A204.1 (cell line): ENCODE results near the gene R3HDM2.
"Not testable (repeated sequence)": the region's sequence is repeated elsewhere in the genome, so short reads cannot be mapped to it uniquely, and the experiment has no call there.

Source experiments
- FAIRE-seq: peaks from 2 replicates; lab custom pipeline; 2012; peaks lifted over from hg19 to GRCh38; lab: Jason Lieb, UNC

Gene R3HDM2

DNA sequence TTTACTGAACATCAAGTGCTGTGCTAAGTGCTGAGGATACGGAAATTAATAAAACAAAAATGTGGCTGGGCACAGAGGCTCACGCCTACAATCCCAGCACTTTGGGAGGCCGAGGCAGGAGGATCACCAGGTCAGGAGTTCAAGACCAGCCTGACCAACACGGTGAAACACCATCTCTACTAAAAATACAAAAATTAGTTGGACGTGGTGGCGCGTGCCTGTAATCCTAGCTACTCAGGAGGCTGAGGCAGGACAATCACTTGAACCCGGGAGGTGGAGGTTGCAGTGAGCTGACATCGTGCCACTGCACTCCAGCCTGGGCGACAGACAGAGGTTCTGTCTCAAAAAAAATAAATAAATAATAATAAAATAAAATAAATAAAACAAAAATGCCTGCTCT, 3.9 kb downstream of the R3HDM2 start:
- FAIRE-seq = not testable (repeated sequence)

- no peak for FAIRE-seq
These were observed 10.4 kb downstream of the R3HDM2 start for GRCh38 chr12:57420482-57420881.

- FAIRE-seq = no peak
These were observed 11.3 kb downstream of the R3HDM2 start for GRCh38 chr12:57419495-57419894.

- FAIRE-seq = no peak
These were observed 12.6 kb downstream of the R3HDM2 start for GRCh38 chr12:57418255-57418654.

GRCh38 chr12:57416039-57416996, 14.5 kb downstream of the R3HDM2 start:
- no peak for FAIRE-seq

GRCh38 chr12:57415088-57415487, 15.8 kb downstream of the R3HDM2 start:
- FAIRE-seq = no peak

DNA sequence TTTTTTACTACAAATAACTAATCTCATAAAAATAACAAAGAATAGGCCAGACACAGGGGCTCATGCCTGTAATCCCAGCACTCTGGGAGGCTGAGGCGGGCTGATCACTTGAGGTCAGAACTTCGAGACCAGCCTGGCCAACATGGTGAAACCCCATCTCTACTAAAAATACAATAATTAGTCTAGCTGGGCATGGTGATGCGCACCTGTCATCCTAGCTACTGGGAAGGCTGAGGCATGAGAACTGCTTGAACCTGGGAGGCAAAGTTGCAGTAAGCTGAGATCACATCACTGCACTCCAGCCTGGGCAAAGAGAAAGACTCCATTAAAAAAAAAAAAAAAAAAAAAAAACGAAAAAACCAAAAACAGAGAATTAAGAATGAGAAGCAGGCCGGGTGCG, 16.7 kb downstream of the R3HDM2 start:
- FAIRE-seq = not testable (repeated sequence)

DNA sequence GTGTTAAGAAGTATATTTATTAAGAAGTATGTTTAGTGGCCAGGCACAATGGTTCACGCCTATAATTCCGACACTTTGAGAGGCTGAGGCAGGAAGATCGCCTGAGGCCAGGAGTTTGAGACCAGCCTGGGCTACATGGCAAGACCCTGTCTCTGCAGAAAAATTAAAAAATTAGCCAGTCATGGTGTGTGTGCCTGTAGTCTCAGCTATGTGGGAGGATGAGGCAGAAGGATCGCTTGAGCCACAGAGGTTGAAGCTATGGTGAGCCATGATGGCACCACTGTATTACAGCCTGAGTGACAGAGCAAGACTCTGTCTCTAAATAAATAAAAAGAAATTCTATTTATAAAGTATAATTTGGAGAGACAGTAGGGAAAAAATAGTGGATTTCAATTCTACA, 20.3 kb downstream of the R3HDM2 start:
- no peak for FAIRE-seq

GRCh38 chr12:57404966-57405640, 25.7 kb downstream of the R3HDM2 start:
- FAIRE-seq = no peak

DNA sequence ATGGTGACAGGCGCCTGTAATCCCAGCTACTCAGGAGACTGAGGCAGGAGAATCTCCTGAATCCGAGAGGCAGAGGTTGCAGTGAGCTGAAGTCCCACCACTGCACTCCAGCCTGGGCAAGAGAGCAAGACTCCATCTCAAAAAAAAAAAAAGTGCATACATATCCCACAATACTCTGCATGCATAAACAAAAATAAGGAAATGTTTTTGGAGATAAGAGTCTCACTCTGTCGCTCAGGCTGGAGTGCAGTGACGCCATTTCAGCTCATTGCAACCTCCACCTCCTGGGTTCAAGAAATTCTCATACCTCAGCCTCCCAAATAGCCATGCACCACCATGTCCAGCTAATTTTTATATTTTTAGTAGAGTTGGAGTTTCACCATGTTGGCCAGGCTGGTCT, 28.7 kb downstream of the R3HDM2 start:
- not testable (repeated sequence) for FAIRE-seq

DNA sequence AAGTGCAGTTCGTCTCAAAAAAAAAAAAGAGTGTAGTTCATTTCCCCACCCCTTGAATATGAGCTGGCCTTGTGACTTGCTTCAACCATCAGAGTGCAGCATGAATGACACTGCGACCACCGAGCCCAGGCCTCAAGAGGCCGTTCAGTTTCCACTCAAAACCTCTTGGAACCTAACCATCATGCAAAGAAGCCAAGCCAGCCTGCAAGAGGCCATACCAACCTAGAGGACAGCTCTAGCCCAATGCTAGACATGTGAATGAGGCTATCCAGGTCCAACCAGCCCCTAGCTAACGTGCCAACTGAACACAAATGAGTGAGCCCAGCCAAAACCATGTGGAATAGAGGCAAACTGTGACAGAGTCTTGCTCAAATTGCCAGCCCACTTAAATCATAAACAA, 29.7 kb downstream of the R3HDM2 start:
- FAIRE-seq = no peak

DNA sequence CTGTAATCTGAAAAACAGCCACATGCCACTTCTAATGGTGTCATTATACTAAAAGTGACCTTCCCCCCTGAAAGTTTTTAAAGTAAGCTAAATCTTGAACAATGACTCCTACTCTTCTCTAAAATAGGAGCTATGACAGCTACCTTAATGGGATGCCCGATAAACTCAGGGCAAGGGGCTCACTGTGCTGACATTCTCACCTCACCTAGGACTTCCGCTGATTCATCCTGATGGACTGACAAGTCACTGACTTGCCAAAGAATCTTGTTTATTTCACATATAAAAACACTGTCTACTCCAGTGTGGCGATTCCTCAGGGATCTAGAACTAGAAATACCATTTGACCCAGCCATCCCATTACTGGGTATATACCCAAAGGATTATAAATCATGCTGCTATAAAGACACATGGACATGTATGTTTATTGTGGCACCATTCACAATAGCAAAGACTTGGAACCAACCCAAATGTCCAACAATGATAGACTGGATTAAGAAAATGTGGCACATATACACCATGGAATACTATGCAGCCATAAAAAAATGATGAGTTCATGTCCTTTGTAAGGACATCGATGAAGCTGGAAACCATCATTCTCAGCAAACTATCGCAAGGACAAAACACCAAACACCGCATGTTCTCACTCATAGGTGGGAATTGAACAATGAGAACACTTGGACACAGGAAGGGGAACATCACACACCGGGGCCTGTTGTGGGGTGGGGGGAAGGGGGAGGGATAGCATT, 31.0 kb downstream of the R3HDM2 start:
- not testable (repeated sequence) for FAIRE-seq

GRCh38 chr12:57397441-57397840, 33.4 kb downstream of the R3HDM2 start:
- FAIRE-seq = no peak

GRCh38 chr12:57395121-57395520, 35.7 kb downstream of the R3HDM2 start:
- no peak for FAIRE-seq

- FAIRE-seq = no peak
These were observed 40.7 kb downstream of the R3HDM2 start for GRCh38 chr12:57390174-57390573.

GRCh38 chr12:57389033-57389432, 41.8 kb downstream of the R3HDM2 start:
- no peak for FAIRE-seq

GRCh38 chr12:57388425-57388824, 42.4 kb downstream of the R3HDM2 start:
- FAIRE-seq = no peak

DNA sequence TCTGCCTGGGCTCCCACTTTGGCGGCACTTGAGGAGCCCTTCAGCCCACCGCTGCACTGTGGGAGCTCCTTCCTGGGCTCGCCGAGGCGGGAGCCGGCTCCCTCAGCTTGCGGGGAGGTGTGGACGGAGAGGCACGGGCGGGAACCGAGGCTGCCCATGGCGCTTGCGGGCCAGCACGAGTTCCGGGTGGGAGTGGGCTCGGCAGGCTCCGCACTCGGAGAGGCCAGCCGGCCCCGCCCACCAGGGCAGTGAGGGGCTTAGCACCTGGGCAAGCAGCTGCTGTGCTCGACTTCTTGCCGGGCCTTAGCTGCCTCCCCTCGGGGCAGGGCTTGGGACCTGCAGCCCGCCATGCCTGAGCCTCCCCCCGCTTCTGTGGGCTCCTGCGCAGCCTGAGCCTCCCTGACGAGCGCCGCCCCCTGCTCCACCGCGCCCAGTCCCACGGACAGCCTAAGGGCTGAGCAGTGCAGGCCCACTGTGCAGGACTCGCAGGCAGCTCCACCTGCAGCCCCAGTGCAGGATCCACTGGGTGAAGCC, 44.6 kb downstream of the R3HDM2 start:
- no peak for FAIRE-seq

DNA sequence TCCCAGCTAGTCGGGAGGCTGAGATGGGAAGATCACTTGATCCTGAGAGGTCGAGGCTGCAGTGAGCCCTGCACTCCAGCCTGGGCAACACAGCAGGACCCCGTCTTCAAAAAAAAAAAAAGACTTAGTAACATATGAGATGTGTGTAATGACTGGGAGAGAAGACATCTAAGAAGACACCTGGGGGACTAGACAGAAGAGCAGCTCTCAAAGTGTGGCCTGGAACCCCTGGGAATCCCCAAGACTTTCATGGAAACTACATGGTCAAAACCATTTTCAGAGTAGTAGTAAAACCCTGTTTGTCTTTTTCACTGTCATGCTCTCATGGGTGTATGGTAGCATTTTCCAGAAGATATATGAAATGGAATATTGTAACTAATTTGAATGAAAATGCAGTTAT, 45.3 kb downstream of the R3HDM2 start:
- no peak for FAIRE-seq

GRCh38 chr12:57384478-57384877, 46.4 kb downstream of the R3HDM2 start:
- no peak for FAIRE-seq

DNA sequence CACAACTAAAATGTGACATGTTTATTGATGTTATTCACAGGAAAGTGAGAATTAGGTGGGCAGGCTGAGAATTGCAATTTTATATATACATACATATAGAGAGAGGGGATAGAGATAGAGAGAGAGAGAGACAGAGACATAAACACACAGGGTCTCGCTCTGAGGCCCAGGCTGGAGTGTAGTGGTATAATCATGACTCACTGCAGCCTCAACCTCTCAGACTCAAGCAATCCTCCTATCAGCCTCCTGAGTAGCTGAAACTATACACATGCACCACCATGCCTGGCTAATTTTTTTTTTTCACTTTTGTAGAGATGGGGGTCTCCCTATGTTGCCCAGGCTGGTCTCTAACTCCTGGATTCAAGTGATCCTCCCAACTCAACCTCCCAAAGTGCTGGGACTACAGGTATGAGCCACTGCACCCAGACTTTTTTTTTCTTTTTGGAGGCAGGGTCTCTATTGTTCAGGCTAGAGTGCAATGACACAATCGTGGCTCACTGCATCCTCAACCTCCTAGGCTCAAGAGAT, 49.1 kb downstream of the R3HDM2 start:
- FAIRE-seq = no peak

GRCh38 chr12:57380300-57380699, 50.5 kb downstream of the R3HDM2 start:
- no peak for FAIRE-seq
